NCI-H69 (cell line): ENCODE data around the gene ZNF705A.
"Not testable (repeated sequence)": the region's sequence is repeated elsewhere in the genome, so short reads cannot be mapped to it uniquely, and the experiment has no call there.

ENCODE experiments used
- DNase-seq: peaks from one replicate; lab custom pipeline; 2025; lab: John Stamatoyannopoulos, UW

ZNF705A gene

DNA sequence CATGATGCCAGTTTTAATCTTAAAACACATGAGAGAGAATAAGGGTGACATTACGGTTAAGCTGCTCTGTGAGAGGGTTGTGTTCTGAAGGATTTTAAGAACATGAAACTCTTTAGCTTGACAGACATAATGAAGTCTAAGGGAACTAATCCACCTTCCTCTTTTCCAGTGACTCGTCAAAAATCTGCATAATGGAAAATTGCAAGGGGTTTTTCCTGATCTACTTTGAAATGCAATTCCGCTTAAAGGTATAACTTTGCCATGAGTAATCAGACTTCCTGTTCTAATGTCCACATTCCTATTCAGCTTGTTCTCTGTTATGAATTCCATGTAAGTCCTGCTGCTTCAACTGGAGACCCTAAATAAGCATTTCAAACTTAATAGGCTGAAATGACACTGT, at the start of gene ZNF705A:
TSS of gene ZNF705A (plus strand) at position 171 of the 400 bp plus-strand sequence. CDS start 15,611 bp downstream, outside the sequence.
- DNase-seq, result no peak

DNA sequence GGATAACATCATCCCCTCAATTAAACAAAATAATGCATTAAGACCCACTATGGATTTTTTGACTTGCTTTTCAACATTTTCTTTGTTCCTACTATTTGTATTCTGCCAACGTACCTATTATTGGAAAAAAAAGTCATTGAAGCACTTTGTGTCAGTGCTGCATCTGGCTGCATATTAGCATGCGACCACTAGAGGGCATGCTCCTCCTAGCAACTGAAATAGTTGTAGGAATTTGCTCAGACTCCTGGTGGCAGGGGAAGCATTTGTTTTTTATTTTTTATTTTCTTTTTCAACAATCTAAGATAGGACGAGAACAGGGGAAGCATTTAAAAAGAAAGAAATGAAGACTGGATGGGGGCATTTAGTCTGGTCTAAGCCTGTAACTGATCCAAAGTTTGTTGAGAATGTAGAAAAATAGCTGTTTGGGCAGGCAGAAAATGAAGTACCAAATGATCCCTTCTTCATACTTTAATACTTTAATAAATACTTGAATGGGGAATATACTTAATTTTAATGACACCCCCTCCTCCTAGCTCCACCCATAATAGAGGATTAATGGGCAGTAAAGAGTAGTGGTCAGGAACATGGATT, 47.9 kb upstream of the ZNF705A start:
- peak; percentile 67 for DNase-seq

DNA sequence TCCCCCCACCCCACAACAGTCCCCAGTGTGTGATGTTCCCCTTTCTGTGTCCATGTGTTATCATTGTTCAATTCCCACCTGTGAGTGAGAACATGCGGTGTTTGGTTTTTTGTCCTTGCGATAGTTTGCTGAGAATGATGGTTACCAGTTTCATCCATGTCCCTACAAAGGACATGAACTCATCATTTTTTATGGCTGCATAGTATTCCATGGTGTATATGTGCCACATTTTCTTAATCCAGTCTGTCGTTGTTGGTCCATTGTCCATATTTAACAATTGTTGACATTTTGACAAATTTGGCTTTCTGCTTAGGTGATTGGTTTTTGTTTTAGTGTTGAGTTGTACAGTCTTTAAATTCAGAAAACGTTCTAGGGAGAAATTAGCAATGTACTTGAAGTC, 43.7 kb upstream of the ZNF705A start:
- DNase-seq, result not testable (repeated sequence)

DNA sequence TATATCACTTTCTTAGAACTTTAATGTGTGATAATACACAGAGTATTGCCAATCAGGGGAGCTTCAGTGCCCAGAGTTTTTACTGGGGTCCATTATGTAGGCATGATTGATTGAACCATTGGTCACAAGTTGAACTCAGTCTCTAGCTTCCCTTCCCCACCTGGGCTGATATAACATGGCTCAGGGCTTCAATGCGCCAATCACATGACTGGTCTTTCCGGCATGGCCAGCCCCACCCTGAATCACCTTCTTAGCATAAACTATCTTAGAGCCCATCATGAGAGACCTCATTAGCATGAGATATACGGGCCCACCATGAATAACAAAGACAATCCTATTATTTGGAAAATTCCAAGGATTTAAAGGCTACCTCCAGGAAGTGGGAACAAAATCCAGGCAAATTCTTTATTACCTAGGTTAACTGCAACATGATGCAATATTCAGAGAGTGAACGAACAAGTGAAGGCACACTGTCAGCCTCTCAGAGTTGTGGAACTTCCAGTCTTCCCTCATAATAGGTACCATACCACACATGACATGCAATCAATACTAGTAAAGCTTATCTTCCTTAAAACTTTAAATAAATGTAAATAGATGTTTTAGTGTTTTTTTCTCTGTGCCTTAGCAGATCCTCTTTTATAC, 36.6 kb upstream of the ZNF705A start:
- no peak for DNase-seq

DNA sequence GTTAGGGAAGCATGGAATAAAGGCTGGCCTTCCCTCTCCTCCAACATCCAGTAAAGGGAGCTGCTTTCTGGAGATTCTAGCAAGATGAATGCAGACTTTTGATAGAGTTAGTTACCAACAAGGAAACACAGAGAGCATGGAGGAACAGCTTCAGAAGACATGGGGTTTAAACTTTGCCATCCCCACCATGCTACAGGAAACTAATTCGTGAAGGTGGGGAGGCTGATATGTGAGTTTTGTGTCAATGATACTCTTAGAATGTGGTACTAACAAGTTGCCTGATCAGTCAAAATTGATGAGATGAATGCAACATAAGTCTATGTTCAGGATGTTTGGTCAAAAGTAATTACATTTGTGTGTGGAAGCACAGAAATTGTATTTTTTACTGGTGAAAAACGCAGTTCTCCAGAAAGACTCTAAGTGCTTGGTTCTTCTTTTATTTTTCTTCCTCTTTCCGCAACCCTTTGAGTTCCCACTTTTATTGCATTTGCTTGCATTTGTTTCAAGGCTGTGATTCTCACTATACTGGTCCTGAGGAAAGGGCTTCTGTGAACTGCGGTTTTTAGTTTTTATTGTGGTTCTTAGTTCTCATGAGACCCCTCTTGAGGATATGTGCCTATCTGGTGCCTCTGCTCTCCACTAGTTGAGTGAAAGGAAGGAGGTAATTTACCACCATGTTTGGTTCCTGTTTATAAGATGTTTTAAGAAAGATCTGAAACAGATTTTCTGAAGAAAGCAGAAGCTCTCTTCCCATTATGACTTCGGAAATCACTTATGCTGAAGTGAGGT, 33.5 kb upstream of the ZNF705A start, which contains the start of gene CLEC4A:
TSS of gene CLEC4A (plus strand) at position 494 of the 789 bp plus-strand sequence. CDS start at position 756, 262 bp downstream.
- DNase-seq, result no peak

DNA sequence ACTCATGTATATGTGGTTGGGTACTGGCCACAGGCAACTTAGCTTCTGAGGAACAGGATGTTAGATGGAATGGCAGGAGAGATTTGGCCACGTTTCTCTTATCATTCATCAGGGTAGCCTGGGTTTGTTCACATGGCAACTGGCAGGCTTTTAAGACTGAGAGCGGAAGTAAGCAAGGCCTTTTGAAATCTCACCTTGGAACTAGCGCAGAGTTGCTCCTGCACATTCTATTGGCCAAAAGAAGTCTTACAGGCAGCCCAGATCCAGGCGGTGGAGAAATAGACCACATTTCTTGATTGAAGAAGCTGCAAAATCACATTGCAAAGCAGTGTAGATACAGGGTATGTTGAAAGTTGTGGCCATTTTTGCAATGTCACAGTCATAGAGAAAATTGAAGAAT, 29.7 kb upstream of the ZNF705A start:
- DNase-seq, result no peak

DNA sequence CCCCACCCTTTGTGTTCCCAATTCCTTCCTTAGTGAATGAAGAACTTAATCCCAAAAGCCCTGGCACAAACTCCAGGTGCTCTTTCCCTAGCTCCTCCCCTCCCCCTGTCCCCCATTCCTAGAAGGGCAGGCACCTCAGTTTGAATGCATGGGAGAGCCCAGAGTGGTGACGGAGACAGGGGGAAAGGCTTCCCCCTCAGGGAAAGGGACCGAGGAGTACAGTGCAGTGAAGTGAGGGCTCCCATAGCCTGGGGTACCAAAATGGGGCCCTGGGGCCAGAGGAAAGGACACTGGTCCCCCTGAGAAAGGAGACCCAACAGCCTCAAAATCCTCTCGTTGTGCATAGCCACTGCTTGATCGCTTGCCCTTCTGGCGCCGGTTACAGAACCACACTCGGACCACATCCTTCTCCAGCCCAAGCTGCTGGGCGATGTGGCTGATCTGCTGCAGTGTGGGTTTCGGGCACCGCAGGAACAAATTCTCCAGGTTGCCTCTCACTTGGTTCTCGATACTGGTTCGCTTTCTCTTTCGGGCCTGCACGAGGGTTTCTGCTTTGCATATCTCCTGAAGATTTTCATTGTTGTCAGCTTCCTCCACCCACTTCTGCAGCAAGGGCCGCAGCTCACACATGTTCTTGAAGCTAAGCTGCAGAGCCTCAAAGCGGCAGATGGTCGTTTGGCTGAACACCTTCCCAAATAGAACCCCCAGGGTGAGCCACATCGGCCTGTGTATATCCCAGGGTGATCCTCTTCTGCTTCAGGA, 23.0 kb upstream of the ZNF705A start:
- DNase-seq, result not testable (repeated sequence)

DNA sequence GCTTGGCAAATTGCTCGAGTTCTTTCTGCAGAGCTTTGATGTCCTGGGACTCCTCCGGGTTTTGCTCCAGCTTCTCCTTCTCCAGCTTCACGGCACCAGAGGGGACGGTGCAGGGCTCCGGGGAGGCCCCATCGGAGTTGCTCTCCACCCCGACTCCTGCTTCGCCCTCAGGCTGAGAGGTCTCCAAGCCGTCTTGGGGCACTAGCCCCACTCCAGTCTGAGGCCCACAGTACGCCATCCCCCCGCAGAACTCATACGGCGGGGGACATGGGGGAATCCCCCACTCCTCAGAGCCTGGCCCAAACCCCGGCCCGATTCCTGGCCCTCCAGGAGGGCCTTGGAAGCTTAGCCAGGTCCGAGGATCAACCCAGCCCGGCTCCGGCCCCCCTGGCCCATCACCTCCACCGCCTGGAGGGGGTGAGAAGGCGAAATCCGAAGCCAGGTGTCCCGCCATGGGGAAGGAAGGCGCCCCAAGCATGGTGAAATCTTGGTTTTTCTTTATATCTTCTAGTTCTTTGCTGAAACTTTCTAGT, 22.4 kb upstream of the ZNF705A start:
- not testable (repeated sequence) for DNase-seq

DNA sequence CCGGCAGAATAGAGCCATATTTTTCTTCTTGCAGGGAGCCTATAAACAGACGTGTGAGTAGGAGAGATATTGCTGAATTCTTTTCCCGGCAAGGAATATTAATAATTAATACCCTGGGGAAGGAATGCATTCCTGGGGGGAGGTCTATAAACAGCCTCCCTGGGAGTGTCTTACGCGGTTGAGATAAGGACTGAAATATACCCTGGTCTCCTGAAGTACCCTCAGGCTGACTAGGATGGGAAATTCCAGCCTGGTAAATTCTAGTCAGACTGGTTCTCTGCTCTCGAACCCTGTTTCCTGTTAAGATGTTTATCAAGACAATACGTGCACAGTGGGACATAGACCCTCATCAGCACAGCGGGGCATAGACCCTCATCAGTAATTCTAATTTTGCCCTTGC, 15.2 kb upstream of the ZNF705A start:
- not testable (repeated sequence) for DNase-seq

DNA sequence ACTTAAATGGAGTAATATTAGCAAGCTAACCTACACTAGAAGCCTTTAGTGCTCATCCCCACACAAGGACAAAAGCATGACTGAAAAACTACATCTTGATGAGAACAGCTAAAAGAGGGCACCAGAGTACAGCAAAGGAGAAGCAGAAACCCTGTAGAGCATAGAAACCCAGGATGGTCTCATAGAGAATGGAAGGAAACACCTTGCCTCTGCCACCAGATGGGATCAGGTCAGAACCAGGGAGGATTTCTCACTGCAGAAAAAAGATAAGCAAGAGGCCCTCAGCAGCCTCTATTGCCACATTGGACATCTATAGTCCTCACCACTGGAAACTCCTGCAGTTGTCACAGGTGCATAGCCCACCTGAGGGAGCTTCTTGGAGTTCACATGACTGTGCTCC, 13.6 kb upstream of the ZNF705A start:
- DNase-seq, result no peak

DNA sequence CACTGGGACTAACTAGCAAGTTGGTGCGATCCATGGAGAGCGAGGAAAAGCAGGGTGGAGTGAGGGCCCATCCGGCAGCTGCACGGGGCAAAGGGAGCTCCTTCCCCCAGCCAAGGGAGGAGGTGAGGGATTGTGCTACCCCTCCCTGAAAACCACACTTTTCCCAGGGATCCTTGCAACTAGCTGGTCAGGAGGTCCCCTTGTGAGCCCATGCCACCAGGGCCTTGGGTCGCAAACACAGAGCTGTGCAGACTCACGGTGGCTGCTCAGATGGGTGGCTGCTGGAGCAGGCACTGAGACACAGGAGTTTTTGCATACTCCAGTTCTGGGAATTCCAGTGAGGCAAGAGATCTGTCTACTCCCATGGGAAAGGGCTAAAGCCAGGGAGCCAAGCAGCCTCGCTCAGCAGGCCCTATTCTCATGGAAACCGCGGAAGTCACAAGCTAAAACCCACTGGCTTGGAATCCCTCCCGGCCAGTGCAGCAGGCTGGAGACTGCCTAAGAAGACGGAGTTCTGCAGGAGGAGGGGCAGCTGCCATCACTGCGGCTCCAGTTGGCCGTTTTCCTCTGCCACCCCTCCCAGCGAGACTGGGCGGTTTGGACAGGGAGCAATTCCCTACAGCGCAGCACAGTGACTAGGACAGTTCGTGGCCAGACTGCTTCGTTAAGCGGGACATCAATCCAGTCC, 10.9 kb upstream of the ZNF705A start:
- peak; percentile 33 for DNase-seq

DNA sequence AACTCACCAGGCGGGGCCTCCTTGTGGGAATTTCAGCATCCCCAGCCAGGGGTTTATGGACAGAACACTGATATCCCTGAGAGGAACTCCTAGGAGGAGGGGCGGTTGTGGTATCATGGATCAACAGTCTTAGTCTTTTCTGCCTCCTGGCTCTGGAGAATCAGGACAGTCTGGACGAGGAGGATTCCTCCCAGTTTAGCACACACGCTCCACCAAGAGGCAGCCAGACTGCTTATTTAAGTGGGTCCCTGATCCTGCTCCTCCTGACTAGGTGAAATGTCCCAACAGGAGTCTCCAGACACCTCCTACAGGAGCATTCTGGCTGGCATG, 10.4 kb upstream of the ZNF705A start:
- no peak for DNase-seq

DNA sequence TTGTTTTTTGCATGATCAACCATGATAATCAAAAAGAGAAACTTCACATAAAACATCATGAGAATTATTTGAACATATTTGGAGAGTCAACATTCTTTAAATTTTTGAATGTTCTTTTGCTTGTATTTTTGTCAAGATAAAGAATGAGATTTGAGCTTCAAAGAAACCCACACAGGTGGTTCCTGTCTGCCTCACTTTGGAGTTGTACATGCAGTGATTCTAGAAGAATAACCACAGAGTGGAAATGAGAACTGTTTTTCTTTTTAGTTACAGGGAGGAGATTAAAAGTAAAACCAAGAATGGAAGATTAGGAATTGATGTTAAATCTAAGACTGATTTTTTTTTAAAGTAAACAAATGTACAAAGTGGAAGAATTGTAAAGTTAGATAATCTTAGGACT, 2.3 kb upstream of the ZNF705A start:
- no peak for DNase-seq

DNA sequence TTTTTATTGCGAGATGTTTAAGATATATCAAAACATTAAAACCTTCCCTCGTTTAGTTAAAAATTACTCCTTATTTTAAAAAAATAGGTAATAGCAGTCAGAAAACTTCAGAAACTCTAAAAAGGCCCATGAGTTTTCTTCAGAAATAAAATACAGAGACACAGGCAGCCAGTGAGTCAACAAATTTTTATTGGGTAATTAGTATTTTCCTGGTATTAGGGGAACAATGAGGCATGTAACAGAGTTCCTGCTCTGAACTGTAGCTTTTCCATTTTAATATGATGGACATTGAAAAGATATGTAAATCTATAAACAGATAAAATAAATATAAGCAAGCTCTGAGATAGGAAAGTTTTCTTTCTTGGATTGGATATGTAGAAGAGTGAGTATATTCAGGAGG, 399 bp upstream of the ZNF705A start:
- no peak for DNase-seq

DNA sequence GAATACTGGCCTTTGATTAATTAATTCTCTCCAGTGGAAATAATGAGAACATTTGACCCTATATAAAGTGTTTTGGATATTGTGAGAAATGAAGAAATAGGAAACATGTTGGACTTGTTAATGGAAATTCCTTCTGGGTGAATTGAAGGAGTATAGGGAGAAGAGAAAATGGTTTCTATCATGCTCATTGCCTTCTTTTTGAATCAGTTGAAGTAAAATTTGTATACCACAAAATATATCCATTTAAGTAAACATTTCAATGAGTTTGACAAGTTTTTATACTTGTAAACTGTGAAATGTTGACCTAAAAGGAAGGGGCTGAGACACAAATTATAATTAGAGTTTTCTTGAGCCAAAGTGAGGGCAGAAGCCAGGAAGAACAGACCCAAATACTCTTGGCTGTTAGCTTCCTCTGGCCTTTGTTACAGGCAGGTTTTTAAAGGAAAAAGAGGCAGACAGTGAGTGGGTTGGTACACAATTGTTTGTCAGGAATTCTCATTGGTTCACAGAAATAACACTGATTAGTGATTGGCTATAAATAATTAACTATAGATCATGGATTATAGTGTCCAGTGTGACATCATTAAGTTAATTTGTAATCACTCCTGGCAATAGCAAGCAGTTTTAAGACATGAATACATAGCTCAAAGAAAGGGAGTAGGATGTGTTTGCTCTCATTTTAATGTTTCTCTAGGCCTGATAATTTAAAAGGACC, 826 bp downstream of the ZNF705A start:
- DNase-seq, result no peak

DNA sequence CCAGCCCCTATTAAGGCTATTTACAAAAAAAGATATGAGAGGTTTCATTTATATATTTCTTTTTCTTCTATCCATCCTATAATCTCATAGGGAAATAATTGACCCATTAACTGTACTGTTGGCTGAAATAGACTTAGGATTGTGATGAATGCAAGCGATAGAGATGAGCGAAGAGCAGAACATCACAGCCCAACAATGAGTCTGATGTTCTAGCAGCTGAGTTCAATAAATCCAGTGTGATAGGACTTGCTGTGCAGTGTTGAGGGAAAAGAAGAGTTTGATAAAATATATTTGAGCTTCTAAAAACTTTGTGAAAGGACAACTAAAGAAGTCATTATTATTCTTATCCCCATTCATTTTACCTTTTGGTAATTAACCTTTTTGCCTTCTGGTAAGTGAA, 16.1 kb downstream of the ZNF705A start:
- not testable (repeated sequence) for DNase-seq

DNA sequence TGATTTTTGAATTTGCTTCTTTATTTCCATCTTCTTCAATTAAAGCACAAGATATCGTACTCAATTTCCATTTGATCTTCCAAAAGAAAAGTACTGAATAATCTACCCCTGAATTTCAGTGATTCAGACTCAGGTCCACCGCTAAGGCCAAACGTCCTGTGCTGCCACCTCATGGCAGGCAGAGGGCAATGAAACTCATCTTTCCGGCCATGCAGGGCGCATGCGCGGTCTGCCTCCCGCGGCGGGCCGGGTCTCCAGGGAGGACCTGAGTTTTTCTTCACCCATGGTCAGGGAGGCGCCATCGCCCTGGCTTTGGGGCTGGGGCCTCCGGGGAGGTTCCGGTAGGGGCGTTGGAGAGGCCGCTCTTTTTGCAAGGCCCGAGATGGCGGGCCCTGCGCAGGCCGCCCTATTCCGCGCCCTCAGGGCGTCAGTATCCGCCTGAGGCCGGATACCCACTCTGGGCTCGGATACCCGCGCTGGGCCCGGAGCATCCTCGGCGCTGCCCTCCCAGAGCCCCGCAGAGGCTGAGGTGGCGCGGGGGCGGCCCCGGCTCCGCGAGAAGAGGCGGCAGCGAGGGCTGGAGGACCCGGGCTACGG, 23.3 kb downstream of the ZNF705A start:
- DNase-seq, result peak; percentile 61

DNA sequence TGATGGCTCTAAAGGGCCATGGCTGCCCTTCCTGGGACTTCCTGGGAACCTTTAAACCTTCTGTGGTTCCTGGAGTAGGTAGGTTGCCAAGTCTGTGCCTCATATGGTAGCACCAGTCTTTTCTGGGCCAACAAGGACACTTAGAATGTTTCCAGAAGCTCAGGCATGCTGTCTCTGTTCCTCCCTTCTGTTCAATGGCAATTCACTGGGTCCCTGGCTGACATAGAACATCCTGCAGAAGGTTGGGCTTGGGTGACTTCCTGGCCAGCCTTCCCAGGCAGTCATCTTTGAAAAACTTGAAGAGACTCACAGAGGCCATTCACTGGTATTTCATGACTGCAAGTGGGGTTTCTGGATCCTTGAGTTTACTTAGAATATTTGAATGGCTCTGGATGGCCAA, 24.5 kb downstream of the ZNF705A start:
- DNase-seq, result not testable (repeated sequence)

DNA sequence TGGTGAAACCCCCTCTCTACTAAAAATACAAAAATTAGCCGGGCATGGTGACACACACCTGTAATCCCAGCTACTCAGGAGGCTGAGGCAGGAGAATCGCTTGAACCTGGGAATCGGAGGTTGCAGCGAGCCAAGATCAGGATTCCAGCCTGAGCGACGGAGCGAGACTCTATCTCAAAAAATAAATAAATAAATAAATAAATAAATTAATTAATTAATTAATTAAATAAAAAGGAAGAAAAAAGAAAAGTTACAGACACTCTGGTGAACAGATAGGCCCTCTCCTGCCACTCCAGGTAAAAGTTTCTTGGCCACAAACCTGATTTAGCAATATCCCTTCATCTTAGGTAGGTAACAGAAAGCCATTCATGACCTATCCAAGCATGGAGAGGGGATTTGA, 26.1 kb downstream of the ZNF705A start:
- DNase-seq, result not testable (repeated sequence)

DNA sequence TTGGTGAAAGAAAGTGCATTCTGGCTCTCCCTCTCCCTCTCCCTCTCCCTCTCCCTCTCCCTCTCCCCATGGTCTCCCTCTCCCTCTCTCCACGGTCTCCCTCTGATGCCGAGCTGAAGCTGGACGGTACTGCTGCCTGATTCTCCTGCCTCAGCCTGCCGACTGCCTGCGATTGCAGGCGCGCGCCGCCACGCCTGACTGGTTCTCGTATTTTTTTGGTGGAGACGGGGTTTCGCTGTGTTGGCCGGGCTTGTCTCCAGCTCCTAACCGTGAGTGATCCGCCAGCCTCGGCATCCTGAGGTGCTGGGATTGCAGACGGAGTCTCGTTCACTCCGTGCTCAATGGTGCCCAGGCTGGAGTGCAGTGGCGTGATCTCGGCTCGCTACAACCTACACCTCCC, 26.5 kb downstream of the ZNF705A start:
- not testable (repeated sequence) for DNase-seq
